ENCODE data around the gene COMT. TPM values are rescaled to one million over a fixed set of nuclear protein-coding genes. Genes with fewer than 3 reads are reported as not detected.

The COMT gene
- total and polyA plus RNA-seq, 8 donors: 47.9 to 95.0 (median 62.3) TPM

DNA sequence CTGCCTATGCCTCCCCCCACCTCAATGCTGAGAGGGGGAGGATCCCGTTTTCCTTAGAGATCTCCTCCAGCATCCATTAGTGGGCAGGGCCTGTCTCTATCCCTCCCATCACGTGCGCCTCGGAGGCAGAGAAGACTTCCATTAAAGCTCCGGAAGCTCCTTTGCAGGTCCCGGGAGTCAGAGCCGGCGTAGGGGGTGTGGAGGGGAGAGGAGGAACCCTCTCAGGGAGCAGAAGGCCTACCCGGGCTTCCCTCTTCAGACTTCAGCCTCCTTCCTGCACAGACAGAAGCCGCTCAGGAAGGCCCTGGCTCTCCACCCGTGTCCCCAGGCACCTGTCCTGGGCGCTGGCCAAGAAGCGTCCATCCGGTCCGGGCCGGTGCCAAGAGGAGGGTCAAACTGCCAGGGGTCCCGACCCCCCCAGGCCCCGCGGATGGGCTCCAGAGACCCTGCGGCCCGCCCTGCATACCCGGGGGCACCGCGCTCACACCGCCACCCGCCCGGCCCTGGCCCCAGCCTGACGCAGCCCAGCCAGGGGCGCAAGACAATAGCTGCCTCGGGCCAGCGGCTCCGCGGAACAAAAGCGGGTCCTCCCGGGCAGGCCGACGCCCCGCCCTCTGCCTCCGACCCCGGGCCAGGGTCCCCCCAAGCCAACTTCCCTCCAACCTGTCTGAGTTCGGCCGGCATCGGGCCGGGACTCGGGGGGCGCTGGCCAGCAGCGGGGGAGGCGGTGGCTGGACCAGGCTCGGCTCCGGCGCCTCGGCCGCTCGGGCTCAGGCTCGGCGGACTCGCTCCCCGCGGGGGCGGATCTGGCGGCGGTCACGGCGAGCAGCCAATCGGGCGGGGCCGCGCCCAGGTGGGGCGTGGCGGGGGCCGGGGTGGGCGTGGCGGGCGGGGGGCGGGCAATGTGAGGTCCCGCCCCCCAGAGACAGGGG lies 45.1 kb downstream of the COMT start:
- no peaks in the 10 kb centered on the region for H3K27me3 ChIP-seq
- intact Hi-C loops (cut with DNase I): no loop called here
- H3K4me3 ChIP-seq: peak overlapping the region; percentile 40 to 72 (median 64)
- peaks cover 0 to 7% (median 5%) of the 10 kb centered on the region in 3 donors for H3K4me1 ChIP-seq
- DNase-seq (peak; percentile 65 to 93 (median 78)), ATAC-seq (peak; percentile 90 to 96 (median 94)), FAIRE-seq (no peak)
- 5 to 16% methylated on average over 26 to 76 of the region's 76 CpGs for WGBS, 2 donors
- peak overlapping the region; percentile 45 to 62 (median 56) for H3K27ac ChIP-seq
- TF ChIP-seq, protein P1, sequence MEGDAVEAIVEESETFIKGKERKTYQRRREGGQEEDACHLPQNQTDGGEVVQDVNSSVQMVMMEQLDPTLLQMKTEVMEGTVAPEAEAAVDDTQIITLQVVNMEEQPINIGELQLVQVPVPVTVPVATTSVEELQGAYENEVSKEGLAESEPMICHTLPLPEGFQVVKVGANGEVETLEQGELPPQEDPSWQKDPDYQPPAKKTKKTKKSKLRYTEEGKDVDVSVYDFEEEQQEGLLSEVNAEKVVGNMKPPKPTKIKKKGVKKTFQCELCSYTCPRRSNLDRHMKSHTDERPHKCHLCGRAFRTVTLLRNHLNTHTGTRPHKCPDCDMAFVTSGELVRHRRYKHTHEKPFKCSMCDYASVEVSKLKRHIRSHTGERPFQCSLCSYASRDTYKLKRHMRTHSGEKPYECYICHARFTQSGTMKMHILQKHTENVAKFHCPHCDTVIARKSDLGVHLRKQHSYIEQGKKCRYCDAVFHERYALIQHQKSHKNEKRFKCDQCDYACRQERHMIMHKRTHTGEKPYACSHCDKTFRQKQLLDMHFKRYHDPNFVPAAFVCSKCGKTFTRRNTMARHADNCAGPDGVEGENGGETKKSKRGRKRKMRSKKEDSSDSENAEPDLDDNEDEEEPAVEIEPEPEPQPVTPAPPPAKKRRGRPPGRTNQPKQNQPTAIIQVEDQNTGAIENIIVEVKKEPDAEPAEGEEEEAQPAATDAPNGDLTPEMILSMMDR (IDR thresholded peaks at IDR 0.05): no peak
- no peaks in the 10 kb centered on the region for H3K9me3 ChIP-seq
- H3K36me3 ChIP-seq: no peaks in the 10 kb centered on the region

DNA sequence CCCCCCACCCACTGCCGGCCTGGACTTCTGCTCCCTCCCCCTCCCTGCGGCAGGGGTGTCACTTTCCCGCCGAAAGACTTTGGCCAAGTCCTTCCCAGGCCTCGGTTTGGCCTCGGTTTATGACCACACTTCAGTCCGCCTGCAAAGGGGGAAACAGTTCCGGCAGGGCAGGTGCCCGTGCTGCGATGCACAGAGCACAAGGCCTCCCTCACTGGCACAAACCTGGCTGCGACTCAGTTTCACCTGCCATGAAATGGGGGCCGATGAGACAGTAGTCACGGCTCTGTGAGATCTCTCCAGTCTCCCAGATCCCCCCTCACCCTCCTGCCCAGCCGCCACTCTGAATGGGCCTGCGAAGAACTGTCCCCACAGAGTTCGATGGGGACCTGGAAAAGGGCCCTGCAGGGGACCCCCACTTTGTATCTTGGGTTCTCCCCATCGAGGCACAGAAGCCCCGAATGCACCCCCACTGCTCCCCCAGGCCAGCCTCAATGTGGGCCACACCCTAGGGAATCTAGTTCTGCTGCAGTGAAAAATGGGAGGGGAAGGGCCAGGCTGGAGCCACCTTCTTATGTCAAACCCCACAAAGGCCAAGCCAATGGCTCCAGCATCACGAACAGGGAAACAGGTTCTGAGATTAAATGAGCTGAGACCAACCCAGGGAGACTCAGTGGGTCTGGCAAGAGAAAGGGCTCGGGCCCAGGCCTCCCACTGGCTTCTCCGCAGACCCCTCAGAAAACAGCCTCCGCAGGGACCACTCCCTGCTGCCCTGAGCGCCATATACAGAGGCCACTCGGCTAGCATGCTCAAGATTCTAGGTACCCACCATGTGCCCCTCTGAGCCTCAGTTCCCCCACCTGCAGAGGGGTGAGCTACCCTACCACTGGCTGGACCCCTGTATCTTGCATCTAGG lies 46.1 kb downstream of the COMT start:
- Histone ChIP-seq H3K4me3 (peak overlapping the region in 1 of 4 donors; percentile 72), H3K27me3 (no peaks in the 10 kb centered on the region), H3K9me3 (no peaks in the 10 kb centered on the region), H3K36me3 (no peaks in the 10 kb centered on the region), H3K4me1 (peaks cover 0 to 7% (median 5%) of the 10 kb centered on the region in 3 donors), H3K27ac (no peak overlapping the region)
- peak in 1 of 4 donors; percentile 7 for ATAC-seq
- 73 to 80% methylated on average over 19 to 24 of the region's 24 CpGs for WGBS, 2 donors
- peak in 2 of 6 donors; percentile 30 to 60 for DNase-seq
- no peak for FAIRE-seq
- intact Hi-C loops (cut with DNase I): no loop called here
- TF ChIP-seq, protein P1 (IDR thresholded peaks at IDR 0.05): no peak

DNA sequence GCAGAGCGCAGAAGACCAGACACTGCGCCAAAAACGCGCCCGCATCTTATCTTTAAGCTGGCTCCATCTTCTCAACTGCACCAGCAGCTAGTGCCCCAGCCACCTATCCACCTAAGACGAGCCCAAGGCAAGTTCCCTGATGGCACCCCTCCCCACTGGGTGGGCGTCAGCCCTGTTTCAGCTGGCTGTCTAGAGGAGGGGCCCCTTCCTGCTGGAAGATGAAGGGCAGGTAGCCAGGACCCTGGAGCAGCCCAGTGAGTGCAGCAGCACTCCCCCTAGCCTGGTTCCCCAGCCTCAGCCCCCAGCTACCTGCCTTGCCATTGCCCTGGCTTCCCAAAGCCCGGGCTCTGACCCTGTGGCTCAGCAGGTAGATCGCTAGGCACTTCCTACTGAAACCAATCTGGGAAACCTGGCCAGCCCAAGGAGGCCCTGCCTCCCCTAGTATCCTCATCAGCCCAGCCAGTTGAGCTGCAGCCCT lies 46.8 kb downstream of the COMT start:
- Histone ChIP-seq H3K4me3 (no peak overlapping the region), H3K36me3 (no peaks in the 10 kb centered on the region), H3K27me3 (no peaks in the 10 kb centered on the region), H3K4me1 (peaks cover 0 to 7% (median 5%) of the 10 kb centered on the region in 3 donors), H3K27ac (no peak overlapping the region), H3K9me3 (no peaks in the 10 kb centered on the region)
- 91 to 93% methylated on average over 9 of the region's 9 CpGs for WGBS, 2 donors
- no peak for FAIRE-seq
- intact Hi-C loops (cut with DNase I): no loop called here
- peak in 2 of 6 donors; percentile 25 to 60 for DNase-seq
- TF ChIP-seq, protein P1 (IDR thresholded peaks at IDR 0.05): no peak
- ATAC-seq: no peak

DNA sequence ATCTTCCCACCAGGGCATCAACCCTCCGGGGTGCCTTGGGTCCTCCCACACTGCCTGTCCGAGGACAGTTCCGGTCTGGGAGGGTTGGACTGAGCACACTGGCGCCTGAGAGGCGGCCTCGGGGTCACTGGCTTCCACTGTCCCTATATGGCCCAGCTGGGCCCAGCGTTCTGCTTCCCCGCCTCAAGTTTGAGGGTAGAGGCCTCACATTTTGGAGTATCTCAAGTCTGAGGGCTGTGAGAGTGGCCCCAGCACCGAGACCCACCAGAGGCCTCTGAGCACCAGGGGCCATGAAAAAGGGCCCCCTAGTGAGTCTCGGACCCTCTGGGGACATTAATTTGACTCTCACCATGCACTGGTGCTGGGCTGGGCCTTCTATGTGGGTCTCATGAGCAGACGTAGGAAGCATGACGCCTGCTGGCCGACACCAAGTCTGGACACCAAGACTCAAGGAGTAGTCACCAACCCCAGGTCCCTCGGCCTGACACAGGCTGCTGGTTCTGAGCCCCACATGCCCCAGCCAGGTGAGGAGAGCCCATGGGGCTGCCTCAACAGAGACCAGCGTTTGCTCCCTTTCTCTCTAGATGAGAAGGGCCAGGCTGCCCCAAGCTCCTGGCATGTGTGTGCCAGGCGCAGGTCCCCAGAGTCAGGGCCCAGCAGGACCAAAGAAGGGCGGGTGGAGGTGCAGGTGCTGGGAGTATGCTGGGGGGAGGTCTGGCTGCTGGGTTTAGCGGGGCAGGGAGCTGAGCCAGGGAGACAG lies 47.6 kb downstream of the COMT start:
- FAIRE-seq: no peak
- peaks cover 0 to 7% (median 5%) of the 10 kb centered on the region in 3 donors for H3K4me1 ChIP-seq
- TF ChIP-seq, protein P1 (IDR thresholded peaks at IDR 0.05): no peak
- H3K27me3 ChIP-seq: no peaks in the 10 kb centered on the region
- ATAC-seq: no peak
- 83 to 87% methylated on average over 18 of the region's 18 CpGs for WGBS, 2 donors
- intact Hi-C loops (cut with DNase I): no loop called here
- no peaks in the 10 kb centered on the region for H3K36me3 ChIP-seq
- H3K9me3 ChIP-seq: no peaks in the 10 kb centered on the region
- no peak overlapping the region for H3K27ac ChIP-seq
- no peak overlapping the region for H3K4me3 ChIP-seq
- peak in 2 of 6 donors; percentile 30 to 53 for DNase-seq
